Mucosa of descending colon (tissue), 3 donors: ENCODE measurements around the gene CDK8. TPM values are rescaled to one million over a fixed set of nuclear protein-coding genes. Genes with fewer than 3 reads are reported as not detected.

ENCODE experiments used
- ATAC-seq: fragments of 200-7000 bp; cut with Tn5 transposase; one replicate; pipeline ENCODE4 v1.9.1; 2020; ENCODE audit warnings: mild to moderate bottlenecking, moderate library complexity
- DNase-seq, 3 donors: peaks; one replicate each; pipeline ENCODE4 v3.0.0-alpha.2; 2020
- H3K36me3 ChIP-seq: fragments of 200-600 bp; one replicate; pipeline ENCODE4 v1.8.0; 2021; ENCODE audit warnings: low read depth, mild to moderate bottlenecking
- H3K4me1 ChIP-seq: fragments of 200-600 bp; one replicate; pipeline ENCODE4 v1.8.0; 2021; ENCODE audit warnings: low read depth, mild to moderate bottlenecking
- H3K4me3 ChIP-seq: fragments of 200-600 bp; one replicate; pipeline ENCODE4 v1.8.0; 2021; ENCODE audit warnings: mild to moderate bottlenecking
- H3K9me3 ChIP-seq: fragments of 200-600 bp; one replicate; pipeline ENCODE4 v1.8.0; 2021; ENCODE audit warnings: mild to moderate bottlenecking
- intact Hi-C, 2 donors: fragments of 100-400 bp; cut with DNase I in 1 of 2; cut with micrococcal nuclease in 1 of 2; formaldehyde crosslinking; loops; one replicate each; pipeline versions ENCODE4 v1.11.0 to v1.11.1; 2022; cut with DNase I, micrococcal nuclease
- total RNA-seq, 3 donors: library from RNA; stranded (reverse); fragmentation: NEBNext Ultra II Directional in 2 of 3; extraction: Animal tissue kit (Norgen Biotek cat#: 25700) in 2 of 3; gene quantifications; one replicate each; pipeline versions ENCODE4 v1.2.1 to v1.2.4, GENCODE V29; 2021 to 2023
- TF ChIP-seq, protein P1 (sequence below): fragments of 200-600 bp; IDR thresholded peaks from one replicate; pipeline ENCODE4 v1.8.0; 2022; ENCODE audit warnings: antibody characterized with exemption, mild to moderate bottlenecking
- donor health status: DM: no; HTN: no; CAD: no; lungs with moderate emphysema.
- donor health status: DM: no; HTN: no; CAD: no.
- donor health status: DM: no; HTN: yes; CAD: no.

The CDK8 gene
- total RNA-seq, 3 donors from 2014 or later, result 20.4 to 45.1 (median 20.4) TPM

DNA sequence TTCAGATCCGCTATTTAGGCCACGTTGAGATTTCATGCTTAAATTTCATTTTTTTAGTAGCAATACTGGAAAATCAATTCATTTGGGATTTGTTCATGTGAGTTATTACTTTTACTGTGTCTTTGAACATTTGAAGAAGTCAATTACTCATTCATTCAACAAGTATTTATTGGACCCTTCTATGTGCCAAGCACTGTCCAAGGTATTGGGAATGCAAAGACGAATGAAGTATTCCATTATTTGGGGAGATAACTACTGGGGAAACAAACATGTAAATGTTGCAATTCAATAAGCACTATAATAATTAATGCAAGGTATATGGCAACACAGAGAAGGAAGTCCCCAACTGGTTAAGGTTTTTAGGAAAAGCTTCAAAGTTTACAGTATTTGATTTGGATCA lies 5.7 kb downstream of the CDK8 start:
- Histone ChIP-seq H3K4me1 (peaks cover 17% of the 10 kb centered on the region), H3K9me3 (no peaks in the 10 kb centered on the region), H3K4me3 (no peak overlapping the region), H3K36me3 (no peaks in the 10 kb centered on the region)
- intact Hi-C loops, result no loop called here
- ATAC-seq, result no peak
- no peak for DNase-seq
- TF ChIP-seq, protein P1, sequence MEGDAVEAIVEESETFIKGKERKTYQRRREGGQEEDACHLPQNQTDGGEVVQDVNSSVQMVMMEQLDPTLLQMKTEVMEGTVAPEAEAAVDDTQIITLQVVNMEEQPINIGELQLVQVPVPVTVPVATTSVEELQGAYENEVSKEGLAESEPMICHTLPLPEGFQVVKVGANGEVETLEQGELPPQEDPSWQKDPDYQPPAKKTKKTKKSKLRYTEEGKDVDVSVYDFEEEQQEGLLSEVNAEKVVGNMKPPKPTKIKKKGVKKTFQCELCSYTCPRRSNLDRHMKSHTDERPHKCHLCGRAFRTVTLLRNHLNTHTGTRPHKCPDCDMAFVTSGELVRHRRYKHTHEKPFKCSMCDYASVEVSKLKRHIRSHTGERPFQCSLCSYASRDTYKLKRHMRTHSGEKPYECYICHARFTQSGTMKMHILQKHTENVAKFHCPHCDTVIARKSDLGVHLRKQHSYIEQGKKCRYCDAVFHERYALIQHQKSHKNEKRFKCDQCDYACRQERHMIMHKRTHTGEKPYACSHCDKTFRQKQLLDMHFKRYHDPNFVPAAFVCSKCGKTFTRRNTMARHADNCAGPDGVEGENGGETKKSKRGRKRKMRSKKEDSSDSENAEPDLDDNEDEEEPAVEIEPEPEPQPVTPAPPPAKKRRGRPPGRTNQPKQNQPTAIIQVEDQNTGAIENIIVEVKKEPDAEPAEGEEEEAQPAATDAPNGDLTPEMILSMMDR, result no peak

DNA sequence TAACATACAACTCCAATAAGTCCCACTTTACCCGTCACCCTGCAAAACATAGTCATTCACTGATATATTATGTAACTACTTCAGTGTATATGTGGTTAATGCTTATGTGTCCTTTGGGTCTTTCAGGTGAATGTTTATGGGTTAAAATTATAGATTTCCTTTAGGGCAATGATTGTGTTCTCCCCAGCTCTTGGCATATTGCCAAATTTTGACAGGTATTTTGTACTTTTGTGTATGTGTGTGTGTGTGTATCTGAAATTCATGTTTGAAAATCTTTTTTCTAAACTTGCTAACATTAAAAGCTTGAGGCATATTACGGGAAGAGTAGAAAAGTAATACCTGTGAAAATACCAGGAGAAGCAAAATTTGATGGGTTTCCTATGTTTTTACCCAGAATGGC lies 8.2 kb downstream of the CDK8 start:
- no peak for ATAC-seq
- intact Hi-C loops, result no loop called here
- H3K4me3 ChIP-seq, result no peak overlapping the region
- H3K36me3 ChIP-seq, result no peaks in the 10 kb centered on the region
- DNase-seq, result no peak
- no peaks in the 10 kb centered on the region for H3K4me1 ChIP-seq
- TF ChIP-seq, protein P1, result no peak
- no peaks in the 10 kb centered on the region for H3K9me3 ChIP-seq

GRCh38 chr13:26266311-26266710 lies 12.4 kb downstream of the CDK8 start:
- DNase-seq (no peak), ATAC-seq (no peak)
- Histone ChIP-seq H3K9me3 (no peaks in the 10 kb centered on the region), H3K4me1 (no peaks in the 10 kb centered on the region), H3K36me3 (no peaks in the 10 kb centered on the region), H3K4me3 (no peak overlapping the region)
- intact Hi-C loops, result no loop called here
- TF ChIP-seq, protein P1, result no peak

- intact Hi-C loops, result no loop called here
- TF ChIP-seq, protein P1, result no peak
- Histone ChIP-seq H3K36me3 (no peaks in the 10 kb centered on the region), H3K4me3 (no peak overlapping the region), H3K4me1 (no peaks in the 10 kb centered on the region), H3K9me3 (no peaks in the 10 kb centered on the region)
- no peak for ATAC-seq
- no peak for DNase-seq
Observed at GRCh38 chr13:26270707-26271106, 16.8 kb downstream of the CDK8 start.

DNA sequence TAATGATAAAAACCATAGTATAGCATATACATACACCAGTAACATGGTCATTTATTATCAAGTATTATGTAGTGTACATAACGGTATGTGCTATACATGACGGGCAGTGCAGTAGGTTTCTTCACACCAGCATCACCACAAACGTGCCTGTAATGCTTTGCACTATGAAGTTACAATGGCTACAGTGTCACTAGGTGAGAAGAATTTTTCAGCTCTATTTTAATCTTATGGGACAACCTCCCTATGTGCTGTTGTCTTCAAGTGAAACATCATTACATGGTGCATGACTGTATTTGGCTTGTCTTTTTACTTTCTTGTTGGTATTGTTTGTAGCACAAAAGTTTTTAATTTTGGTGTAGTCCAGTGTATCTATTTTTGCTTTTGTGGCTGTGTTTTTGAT lies 18.7 kb downstream of the CDK8 start:
- no peak for ATAC-seq
- no peak overlapping the region for H3K4me3 ChIP-seq
- H3K9me3 ChIP-seq, result no peaks in the 10 kb centered on the region
- TF ChIP-seq, protein P1, result no peak
- H3K4me1 ChIP-seq, result no peaks in the 10 kb centered on the region
- intact Hi-C loops, result no loop called here
- no peak for DNase-seq
- H3K36me3 ChIP-seq, result no peaks in the 10 kb centered on the region

DNA sequence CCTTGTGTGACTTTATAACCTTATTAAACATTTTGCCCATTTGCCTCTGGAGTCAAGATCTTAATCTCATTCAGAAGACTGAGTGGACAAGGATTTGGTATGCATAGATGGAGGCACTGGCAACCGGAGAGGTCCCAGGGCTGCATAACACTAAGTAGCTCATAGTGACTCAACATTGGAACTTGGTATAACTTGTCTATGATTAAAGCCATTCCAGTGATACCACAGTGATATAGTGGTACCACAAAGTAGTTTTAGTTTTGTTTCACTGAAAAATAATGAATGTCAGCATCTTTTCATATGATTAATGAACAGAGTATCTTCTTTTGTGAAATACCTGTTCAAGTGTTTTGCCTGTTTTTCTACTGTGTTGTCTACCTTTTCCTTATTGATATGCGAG lies 26.4 kb downstream of the CDK8 start:
- no peaks in the 10 kb centered on the region for H3K9me3 ChIP-seq
- DNase-seq, result no peak
- TF ChIP-seq, protein P1, result no peak
- no peak overlapping the region for H3K4me3 ChIP-seq
- H3K36me3 ChIP-seq, result no peaks in the 10 kb centered on the region
- no peak for ATAC-seq
- intact Hi-C loops, result no loop called here
- H3K4me1 ChIP-seq, result no peaks in the 10 kb centered on the region
